Smooth muscle cell (in vitro differentiated cells): ENCODE measurements around the gene TTC7B. TPM values are rescaled to one million over a fixed set of nuclear protein-coding genes. Genes with fewer than 3 reads are reported as not detected.

Experiments
- DNase-seq: peaks from one replicate; lab custom pipeline; 2025; ENCODE audit not compliant: unreplicated experiment; lab: John Stamatoyannopoulos, UW
- H2AFZ ChIP-seq: fragments of 200-600 bp; sonication (generic); 2 replicates; pipeline ENCODE4 v1.6.0; 2016; ENCODE audit warnings: antibody characterized with exemption, low read depth, mild to moderate bottlenecking
- H3F3A ChIP-seq: fragments of 200-600 bp; sonication (generic); 2 replicates; pipeline ENCODE4 v1.6.0; 2017; ENCODE audit warnings: antibody characterized with exemption, low read depth
- H3K27ac ChIP-seq: fragments of 200-600 bp; sonication (generic); 2 replicates; pipeline ENCODE4 v1.5.1; 2016; ENCODE audit warnings: low read depth, mild to moderate bottlenecking
- H3K27me3 ChIP-seq: fragments of 200-600 bp; sonication (generic); 2 replicates; pipeline ENCODE4 v1.6.1; 2016; ENCODE audit warnings: low read depth, mild to moderate bottlenecking
- H3K36me3 ChIP-seq: fragments of 200-600 bp; sonication (generic); 2 replicates; pipeline ENCODE4 v1.5.1; 2016; ENCODE audit warnings: low read depth
- H3K4me1 ChIP-seq: fragments of 200-600 bp; sonication (generic); 2 replicates; pipeline ENCODE4 v1.5.1; 2016; ENCODE audit warnings: low read depth
- H3K4me2 ChIP-seq: fragments of 200-600 bp; sonication (generic); 2 replicates; pipeline ENCODE4 v1.6.0; 2016; ENCODE audit warnings: mild to moderate bottlenecking
- H3K4me3 ChIP-seq: fragments of 200-600 bp; sonication (generic); 2 replicates; pipeline ENCODE4 v1.5.1; 2016; ENCODE audit warnings: mild to moderate bottlenecking
- H3K79me2 ChIP-seq: fragments of 200-600 bp; sonication (generic); 2 replicates; pipeline ENCODE4 v1.6.0; 2016; ENCODE audit warnings: low read depth, mild to moderate bottlenecking
- H3K9ac ChIP-seq: fragments of 200-600 bp; sonication (generic); 2 replicates; pipeline ENCODE4 v1.6.0; 2016; ENCODE audit warnings: low read depth
- H3K9me3 ChIP-seq: fragments of 200-600 bp; sonication (generic); replicated peaks from 2 replicates; pipeline ENCODE4 v1.5.1; 2016; ENCODE audit warnings: low read depth
- H4K20me1 ChIP-seq: fragments of 200-600 bp; sonication (generic); 2 replicates; pipeline ENCODE4 v1.6.0; 2016; ENCODE audit warnings: low read depth
- CTCF ChIP-seq: fragments of 200-600 bp; sonication (generic); IDR thresholded peaks from 2 replicates; pipeline ENCODE4 v1.5.1; 2017; ENCODE audit warnings: borderline replicate concordance, mild to moderate bottlenecking, antibody characterized with exemption; ENCODE audit not compliant: insufficient read depth, poor library complexity, severe bottlenecking
- WGBS: methylation state at CpG from one replicate; pipeline ENCODE4 v1.1.7; 2016; ENCODE audit warnings: low lambda C conversion rate; 5-methylcytosine and 5-hydroxymethylcytosine counted together
- polyA plus RNA-seq: library from polyadenylated mRNA; unstranded; fragments of >200 nt; fragmentation: Nextera tagmentation; extraction: Ambion mirVana; gene quantifications from 2 replicates; pipeline ENCODE4 v1.2.1, GENCODE V29; 2016
- total RNA-seq: library from RNA; depleted of rRNA; stranded (reverse); fragments of >200 nt; gene quantifications from 2 replicates; pipeline ENCODE4 v1.2.3, GENCODE V29; 2014

TTC7B gene
- total and polyA plus RNA-seq, 2 experiments from 2014 or later: 22.1 to 54.1 TPM

GRCh38 chr14:90747909-90748308, 68.3 kb downstream of the TTC7B start:
- H3F3A ChIP-seq: no peaks in the 10 kb centered on the region
- H4K20me1 ChIP-seq: no peaks in the 10 kb centered on the region
- TF ChIP-seq CTCF: no peak
- no peak overlapping the region for H3K27ac ChIP-seq
- H3K4me1 ChIP-seq: no peaks in the 10 kb centered on the region
- H2AFZ ChIP-seq: no peak overlapping the region
- H3K79me2 ChIP-seq: no peaks in the 10 kb centered on the region
- no peak overlapping the region for H3K4me3 ChIP-seq
- no peak for DNase-seq
- no peak overlapping the region for H3K9ac ChIP-seq
- H3K36me3 ChIP-seq: peaks cover 4% of the 10 kb centered on the region
- H3K27me3 ChIP-seq: no peaks in the 10 kb centered on the region
- no peak overlapping the region for H3K4me2 ChIP-seq
- H3K9me3 ChIP-seq: peaks cover 10% of the 10 kb centered on the region

GRCh38 chr14:90743826-90744225, 72.4 kb downstream of the TTC7B start:
- Histone ChIP-seq H3K36me3 (peaks cover 1% of the 10 kb centered on the region), H3K79me2 (no peaks in the 10 kb centered on the region), H4K20me1 (no peaks in the 10 kb centered on the region), H2AFZ (no peak overlapping the region), H3K27me3 (no peaks in the 10 kb centered on the region), H3K9ac (no peak overlapping the region), H3K4me3 (no peak overlapping the region), H3K9me3 (peaks cover under 1% of the 10 kb centered on the region), H3F3A (no peaks in the 10 kb centered on the region), H3K27ac (no peak overlapping the region), H3K4me1 (no peaks in the 10 kb centered on the region), H3K4me2 (no peak overlapping the region)
- WGBS: 94% methylated on average over 10 of the region's 10 CpGs
- no peak for DNase-seq
- no peak for TF ChIP-seq CTCF

GRCh38 chr14:90743425-90743824, 72.8 kb downstream of the TTC7B start:
- H3K79me2 ChIP-seq: no peaks in the 10 kb centered on the region
- no peaks in the 10 kb centered on the region for H3K4me1 ChIP-seq
- H3K27me3 ChIP-seq: no peaks in the 10 kb centered on the region
- H3K4me3 ChIP-seq: no peak overlapping the region
- no peaks in the 10 kb centered on the region for H3K36me3 ChIP-seq
- H3F3A ChIP-seq: no peaks in the 10 kb centered on the region
- no peak overlapping the region for H3K9ac ChIP-seq
- no peak overlapping the region for H3K27ac ChIP-seq
- WGBS: 95% methylated on average over 3 of the region's 3 CpGs
- TF ChIP-seq CTCF: no peak
- no peak overlapping the region for H2AFZ ChIP-seq
- no peak overlapping the region for H3K4me2 ChIP-seq
- H3K9me3 ChIP-seq: no peaks in the 10 kb centered on the region
- no peaks in the 10 kb centered on the region for H4K20me1 ChIP-seq
- DNase-seq: no peak

GRCh38 chr14:90742729-90743128, 73.5 kb downstream of the TTC7B start:
- no peak overlapping the region for H2AFZ ChIP-seq
- no peak for DNase-seq
- WGBS: 92% methylated on average over 6 of the region's 6 CpGs
- H3K9ac ChIP-seq: no peak overlapping the region
- no peak overlapping the region for H3K4me3 ChIP-seq
- no peak overlapping the region for H3K4me2 ChIP-seq
- H3K4me1 ChIP-seq: no peaks in the 10 kb centered on the region
- H3K79me2 ChIP-seq: no peaks in the 10 kb centered on the region
- no peaks in the 10 kb centered on the region for H3K36me3 ChIP-seq
- H4K20me1 ChIP-seq: no peaks in the 10 kb centered on the region
- H3K9me3 ChIP-seq: no peaks in the 10 kb centered on the region
- H3K27ac ChIP-seq: no peak overlapping the region
- H3F3A ChIP-seq: no peaks in the 10 kb centered on the region
- TF ChIP-seq CTCF: no peak
- H3K27me3 ChIP-seq: no peaks in the 10 kb centered on the region
